NCI-H446 (cell line): ENCODE measurements around the gene PDE8A.
"Not testable (repeated sequence)": the region's sequence is repeated elsewhere in the genome, so short reads cannot be mapped to it uniquely, and the experiment has no call there.

Experiments used
- DNase-seq, 2 experiments: peaks; one replicate each; lab custom pipeline; 2025; lab: John Stamatoyannopoulos, UW

The PDE8A gene

DNA sequence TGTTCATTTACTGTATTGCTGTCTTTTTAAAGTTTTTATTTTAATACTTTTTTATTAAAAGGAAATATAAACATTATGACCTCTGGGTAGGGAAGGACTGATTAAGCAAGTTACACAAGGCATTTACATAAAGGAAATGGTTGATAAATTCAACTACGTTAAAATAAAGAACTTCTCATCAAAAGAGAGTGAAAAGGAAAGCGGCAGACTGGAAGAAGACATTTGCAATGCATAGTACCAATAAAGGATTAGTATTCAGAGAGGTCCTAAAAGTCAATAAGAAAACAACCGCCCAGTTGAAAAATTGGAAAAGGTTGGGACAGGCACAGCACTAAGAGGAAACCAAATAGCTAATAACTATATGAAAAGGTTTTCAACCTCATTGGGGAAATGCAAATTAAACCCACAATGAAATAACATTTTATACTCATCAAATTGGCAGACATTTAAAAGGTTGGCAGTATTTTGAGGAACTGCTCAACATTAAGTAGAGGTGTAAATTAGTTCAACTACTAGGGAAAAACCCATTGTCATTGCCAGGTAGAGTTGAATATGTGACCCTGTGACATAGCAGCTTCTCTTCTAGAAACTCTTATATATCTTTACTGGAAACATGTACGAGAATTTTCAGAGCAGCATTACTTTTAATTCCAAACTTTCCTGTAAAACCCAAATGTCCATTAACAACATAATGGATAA is 9.5 kb downstream of the PDE8A start:
- no peak for DNase-seq

GRCh38 chr15:84992157-84992944 is 10.7 kb downstream of the PDE8A start:
- DNase-seq = no peak

DNA sequence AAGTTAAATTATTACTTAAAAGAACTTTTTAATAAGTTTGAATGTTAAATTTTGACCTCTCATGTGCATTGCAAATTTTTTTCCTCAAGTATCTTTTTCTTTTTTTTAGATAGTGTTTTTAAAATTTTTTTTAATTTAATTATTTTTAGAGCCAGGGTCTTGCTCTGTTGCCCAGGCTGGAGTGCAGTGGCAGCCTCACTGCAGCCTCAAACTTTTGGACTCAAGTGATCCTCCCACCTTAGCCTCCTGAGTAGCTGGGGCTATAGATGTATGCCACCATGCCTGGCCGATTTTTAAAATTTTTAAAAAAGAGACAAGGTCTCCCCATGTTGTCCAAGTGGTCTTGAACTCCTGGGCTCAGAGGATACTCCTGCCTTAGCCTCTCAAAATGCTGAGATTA is 14.4 kb downstream of the PDE8A start:
- no peak for DNase-seq

GRCh38 chr15:84996714-84997113 is 15.1 kb downstream of the PDE8A start:
- DNase-seq = not testable (repeated sequence)

DNA sequence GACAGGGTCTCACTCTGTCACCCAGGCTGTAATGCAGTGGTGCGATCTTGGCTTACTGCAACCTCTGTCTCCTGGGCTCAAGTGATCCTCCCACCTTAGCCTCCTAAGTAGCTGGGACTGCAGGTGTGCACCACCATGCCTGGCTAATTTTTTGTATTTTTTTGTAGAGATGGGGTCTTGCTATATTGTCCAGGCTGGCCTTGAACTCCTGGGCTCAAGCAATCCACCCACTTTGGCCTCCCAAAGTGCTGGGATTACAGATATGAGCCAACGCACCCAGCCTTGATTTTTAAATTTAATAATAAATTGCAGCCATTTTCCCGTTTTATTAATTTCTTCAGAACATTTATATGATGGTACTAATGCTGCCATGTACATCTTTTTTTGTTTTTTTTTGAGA is 15.6 kb downstream of the PDE8A start:
- DNase-seq = not testable (repeated sequence)

DNA sequence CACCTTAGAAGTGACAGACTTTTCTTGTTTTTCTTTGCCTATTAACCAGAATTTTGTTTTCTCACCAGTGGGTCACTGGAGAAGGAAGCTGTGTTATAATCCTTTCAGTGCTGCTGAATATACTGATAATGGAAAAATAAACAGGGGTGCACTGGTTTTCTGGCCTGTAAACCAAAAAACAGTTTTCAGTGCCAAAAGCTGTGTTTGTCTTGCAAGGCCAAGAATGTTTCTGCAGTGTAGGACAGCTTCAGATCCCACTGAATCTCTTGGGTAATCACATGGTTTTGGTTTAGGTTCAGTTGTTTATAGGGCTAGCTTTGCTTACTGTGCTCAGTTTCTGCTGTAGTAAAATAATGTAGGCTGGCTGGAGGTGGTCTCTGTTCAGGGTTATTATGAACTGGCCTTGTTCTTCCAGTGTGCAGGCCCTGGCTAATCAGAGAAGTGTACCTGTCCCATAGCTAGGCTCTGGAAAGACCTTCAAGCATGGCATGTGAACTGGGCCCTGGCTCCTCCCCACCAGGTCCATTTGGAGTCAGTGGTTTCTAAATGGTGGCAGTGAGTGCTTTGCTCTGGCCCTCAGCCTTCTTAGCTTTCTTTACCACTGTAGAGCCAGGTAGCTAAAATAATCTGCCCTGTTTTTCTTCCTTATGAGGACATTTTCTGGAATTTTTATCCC is 18.7 kb downstream of the PDE8A start:
- DNase-seq = no peak

DNA sequence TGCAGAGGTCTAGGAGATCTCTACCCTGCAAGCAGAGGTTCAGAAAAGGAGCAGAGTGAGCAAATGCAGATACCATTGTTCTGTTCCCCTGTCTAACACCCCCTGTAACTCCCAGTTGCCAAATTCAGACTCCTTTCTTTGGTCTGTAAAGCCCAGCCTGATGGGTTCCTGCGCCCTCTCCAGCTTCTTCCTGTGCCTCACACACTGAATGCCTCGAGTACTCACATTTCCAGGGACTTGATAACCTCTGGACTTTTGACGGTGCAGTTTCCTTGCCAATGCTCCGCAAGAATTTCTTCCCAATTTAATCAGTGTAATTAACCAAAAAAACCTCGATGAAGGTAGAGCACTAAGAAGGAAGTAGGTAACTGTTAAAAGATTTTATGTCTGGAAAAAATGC is 19.3 kb downstream of the PDE8A start:
- no peak for DNase-seq

GRCh38 chr15:85002517-85002916 is 20.9 kb downstream of the PDE8A start:
- DNase-seq = no peak

GRCh38 chr15:85003593-85004312 is 22.1 kb downstream of the PDE8A start:
- DNase-seq = no peak

- DNase-seq = no peak
Observed at GRCh38 chr15:85004550-85004949, 22.9 kb downstream of the PDE8A start.

DNA sequence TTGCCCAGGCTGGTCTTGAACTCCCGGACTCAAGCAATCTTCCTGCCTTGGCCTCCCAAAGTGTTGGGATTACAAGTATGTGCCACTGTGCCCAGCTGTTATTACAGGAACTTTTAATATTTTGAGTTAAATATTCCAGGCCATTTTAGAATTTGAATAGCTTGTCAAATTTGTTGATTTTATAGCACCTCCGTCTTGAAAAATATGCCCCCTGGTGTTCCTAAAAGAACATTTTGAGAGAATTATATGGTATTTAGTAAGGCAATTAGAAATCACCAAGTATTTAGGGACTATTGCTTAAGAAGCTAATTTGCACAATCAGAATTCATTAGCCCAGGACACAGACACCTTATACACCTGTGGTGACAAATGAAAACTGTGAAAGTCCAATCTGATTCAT is 23.7 kb downstream of the PDE8A start:
- DNase-seq = no peak

- no peak for DNase-seq
Observed at GRCh38 chr15:85005746-85006145, 24.1 kb downstream of the PDE8A start.

GRCh38 chr15:85006201-85006600 is 24.5 kb downstream of the PDE8A start:
- DNase-seq = no peak

DNA sequence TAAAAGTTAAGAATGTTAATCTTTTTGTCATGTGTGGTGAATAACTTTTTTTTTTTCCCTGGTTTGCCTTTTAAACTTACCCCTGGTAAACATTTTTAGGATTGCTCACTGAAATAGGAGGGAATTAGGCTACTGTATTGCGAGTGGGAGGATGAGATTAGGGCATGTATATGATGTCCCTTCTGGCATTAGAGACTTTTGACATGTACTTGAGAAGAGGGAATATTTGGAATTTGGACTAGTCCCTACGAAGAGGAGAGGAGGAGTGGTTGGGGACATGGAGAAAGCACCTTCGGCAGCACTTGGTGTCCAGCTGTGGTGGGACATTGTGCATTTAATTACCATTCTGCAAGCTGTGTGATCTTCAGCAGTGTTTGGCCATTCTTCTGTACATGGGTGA is 25.0 kb downstream of the PDE8A start:
- no peak for DNase-seq

DNA sequence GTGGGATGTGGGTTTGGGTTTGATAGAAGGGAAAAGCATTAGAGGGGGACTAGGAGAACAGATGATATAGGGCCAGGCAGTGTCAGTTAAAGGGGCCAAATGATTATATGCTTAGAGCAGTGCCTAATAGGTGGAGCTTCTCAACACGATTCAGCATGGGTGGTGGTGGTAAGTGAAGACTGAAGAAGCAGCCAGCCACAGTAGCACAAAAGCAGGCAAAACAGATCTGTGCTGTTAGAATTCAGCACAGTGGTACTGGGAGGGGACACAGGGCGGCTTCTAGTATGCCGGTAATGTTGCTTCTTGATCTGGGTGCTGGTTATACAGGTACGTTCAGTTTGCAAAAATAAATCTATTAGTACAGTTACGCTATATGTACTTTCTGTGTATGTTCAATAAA is 25.5 kb downstream of the PDE8A start:
- DNase-seq = no peak

DNA sequence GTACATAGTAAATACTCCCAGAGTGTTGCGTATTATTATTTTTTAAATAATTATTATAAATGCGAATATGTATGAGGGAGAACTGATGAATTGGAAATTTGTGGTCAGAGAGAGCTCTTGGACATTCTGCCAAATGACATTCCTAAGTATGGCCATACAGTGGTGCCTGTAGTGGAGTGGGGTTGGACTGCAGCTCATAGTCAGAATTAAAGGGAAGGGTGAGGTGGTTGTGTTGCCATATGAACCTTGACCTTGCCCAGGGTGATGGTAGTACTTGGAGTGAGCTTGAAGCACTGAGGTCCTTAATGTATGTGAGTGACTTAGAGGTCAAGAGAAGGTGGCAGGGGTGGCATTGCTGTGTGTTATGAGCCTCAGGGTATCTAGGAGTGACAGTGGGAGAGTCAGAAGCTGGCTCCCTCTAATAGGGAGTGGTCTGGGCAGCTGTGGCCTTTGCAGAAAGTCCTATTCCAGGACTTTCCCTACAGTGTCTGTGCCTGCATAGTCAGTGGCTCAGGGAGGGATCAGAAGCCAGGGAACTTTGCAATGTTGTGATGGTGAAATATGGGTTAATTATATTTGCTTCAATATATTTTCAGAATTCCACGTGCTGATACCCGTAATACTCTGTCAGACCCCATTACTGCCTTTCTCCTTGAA is 26.2 kb downstream of the PDE8A start:
- DNase-seq = no peak

DNA sequence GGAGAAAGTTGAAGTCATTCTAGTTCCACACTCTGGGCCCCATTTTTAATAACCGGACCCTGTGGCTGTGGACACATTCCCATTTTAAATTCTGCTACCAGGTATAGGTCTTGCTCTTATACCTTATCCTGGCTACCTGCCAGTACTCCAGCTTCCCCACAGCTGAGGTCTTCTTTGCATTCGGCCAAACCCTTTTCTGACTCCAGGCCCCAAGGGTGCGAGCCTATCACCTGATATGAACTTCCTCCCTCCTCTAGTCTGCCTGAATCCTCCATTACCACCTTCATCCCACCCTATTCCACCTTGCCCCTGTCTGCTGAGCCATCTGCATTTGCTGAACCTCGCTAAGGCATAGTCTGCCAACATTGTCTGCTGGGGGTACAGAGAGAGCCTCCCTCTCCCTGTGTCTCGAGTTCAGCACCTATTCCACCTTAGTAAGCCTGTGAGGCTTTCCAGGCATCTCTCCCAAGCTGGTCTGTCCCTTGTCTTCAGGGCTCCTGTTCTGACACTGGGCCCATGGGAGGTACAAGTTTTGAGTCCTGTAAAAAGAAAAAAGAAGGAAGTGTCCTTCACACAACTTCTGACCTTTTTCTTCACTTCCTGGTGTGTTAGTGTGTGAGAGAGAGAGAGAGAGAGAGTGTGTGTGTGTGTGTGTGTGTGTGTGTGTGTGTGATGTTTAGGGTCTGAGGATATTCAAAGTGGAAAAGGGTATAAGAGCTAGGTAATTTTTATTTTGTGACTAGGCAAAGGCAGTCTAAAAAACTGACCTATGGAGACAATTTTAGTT is 27.0 kb downstream of the PDE8A start:
- DNase-seq = no peak

- no peak for DNase-seq
Observed at GRCh38 chr15:85009435-85009834, 27.8 kb downstream of the PDE8A start.

GRCh38 chr15:85010071-85010385 is 28.4 kb downstream of the PDE8A start:
- DNase-seq = no peak

- DNase-seq = no peak
Observed at GRCh38 chr15:85010386-85011159, 28.9 kb downstream of the PDE8A start.
